Effector CD8-positive, alpha-beta T cell (primary cell): ENCODE results near the gene ZNF467.
A peak's percentile ranks its signal among the peaks of the same experiment; 100 is the strongest.

Experiments
- DNase-seq: peaks from one replicate; lab custom pipeline; 2025; lab: John Stamatoyannopoulos, UW
- total RNA-seq, 4 experiments: gene quantifications; one replicate each; lab custom pipeline; 2026; lab: John Stamatoyannopoulos, UW

Gene ZNF467, protein sequence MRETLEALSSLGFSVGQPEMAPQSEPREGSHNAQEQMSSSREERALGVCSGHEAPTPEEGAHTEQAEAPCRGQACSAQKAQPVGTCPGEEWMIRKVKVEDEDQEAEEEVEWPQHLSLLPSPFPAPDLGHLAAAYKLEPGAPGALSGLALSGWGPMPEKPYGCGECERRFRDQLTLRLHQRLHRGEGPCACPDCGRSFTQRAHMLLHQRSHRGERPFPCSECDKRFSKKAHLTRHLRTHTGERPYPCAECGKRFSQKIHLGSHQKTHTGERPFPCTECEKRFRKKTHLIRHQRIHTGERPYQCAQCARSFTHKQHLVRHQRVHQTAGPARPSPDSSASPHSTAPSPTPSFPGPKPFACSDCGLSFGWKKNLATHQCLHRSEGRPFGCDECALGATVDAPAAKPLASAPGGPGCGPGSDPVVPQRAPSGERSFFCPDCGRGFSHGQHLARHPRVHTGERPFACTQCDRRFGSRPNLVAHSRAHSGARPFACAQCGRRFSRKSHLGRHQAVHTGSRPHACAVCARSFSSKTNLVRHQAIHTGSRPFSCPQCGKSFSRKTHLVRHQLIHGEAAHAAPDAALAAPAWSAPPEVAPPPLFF
- total RNA-seq = 0.29 to 1.1 (median 0.76) reads per million in 4 experiments

GRCh38 chr7:149773446-149774236, at the start of gene ZNF467:
ZNF467 (minus strand) TSS chr7:149773588; CDS start chr7:149771032, 2,556 bp downstream.
- peak; percentile 52 for DNase-seq

DNA sequence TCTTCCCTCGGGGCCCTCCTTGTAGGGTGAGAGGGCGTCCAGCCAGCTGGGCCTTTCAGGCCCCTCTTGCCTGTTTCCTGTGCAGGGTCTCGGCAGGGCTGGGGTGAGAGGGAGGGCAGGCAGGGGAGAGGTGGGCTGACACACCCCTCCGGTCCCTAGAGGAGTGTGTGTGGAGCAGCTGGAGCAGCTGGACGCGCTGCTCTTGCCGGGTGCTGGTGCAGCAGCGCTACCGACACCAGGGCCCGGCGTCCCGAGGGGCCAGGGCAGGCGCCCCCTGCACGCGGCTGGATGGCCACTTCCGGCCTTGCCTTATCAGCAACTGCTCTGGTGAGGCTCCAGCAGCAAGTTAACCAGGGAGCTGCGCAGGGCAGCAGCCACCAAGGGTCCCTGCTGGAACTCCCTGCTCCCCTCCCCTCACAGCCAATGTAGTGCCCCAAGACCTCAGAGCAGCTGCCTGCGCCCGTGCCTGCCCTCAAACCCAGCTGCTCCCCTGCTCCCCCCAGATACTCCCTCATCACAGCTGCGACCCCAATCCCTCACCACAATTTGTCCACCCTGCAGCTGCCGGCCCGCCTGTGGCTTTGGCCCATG, 49.1 kb upstream of the ZNF467 start:
- DNase-seq = no peak

DNA sequence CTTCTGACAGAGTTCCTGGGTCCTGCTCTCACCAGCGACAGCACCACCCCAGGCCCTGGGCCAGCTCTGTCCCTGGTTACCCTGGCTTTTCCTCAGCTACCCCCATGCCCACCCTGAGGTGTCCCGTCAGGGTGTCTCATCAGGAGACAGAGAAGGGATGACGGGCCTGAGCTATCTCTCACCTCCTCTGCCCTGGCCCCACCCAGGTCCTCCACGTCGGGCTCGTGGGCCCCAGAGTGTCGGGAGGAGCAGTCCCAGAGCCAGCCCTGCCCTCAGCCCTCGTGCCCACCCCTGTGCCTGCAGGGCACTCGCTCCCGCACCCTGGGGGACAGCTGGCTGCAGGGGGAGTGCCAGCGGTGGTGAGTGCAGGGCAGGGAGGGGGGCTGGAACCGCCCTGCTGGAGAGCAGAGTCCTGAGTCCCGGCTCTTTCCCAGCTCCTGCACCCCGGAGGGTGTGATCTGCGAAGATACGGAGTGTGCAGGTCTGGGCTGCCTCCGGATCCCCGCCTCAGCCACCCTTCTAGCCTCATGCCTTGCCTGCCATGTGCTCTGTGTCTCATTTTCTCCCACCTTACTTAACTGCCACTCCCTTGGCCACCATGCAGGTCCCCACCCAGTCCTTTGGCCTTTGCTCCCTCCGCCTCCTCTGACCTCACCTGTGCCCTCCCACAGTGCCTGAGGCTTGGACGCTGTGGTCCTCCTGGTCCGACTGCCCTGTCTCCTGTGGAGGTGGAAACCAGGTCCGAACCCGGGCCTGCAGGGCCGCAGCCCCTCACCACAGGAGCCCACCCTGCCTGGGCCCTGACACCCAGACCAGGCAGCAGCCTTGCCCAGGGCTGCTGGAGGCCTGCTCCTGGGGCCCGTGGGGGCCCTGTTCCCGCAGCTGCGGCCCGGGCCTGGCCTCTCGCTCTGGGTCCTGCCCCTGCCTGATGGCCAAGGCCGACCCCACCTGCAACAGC, 48.1 kb upstream of the ZNF467 start:
- DNase-seq = no peak

GRCh38 chr7:149820622-149821190, 47.3 kb upstream of the ZNF467 start:
- DNase-seq = no peak

DNA sequence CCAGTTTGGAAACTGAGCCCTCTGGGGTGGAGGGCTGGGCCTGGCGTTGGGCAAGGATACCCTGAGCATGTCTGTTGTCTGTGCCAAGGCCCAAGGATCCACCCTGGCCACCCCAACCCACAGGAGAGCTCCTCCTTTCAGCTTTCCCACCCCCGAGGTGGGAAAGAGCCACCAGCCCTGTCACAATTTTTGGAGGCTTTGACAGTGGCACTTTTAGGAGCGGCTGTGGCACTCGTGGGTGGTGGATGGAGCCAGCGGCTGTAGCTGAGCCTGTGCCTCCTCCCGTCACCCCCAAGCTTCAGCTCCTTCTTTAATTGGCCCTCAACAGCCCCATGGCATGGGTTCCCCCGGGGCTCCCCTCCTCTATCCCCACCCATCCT, 46.6 kb upstream of the ZNF467 start:
- no peak for DNase-seq

DNA sequence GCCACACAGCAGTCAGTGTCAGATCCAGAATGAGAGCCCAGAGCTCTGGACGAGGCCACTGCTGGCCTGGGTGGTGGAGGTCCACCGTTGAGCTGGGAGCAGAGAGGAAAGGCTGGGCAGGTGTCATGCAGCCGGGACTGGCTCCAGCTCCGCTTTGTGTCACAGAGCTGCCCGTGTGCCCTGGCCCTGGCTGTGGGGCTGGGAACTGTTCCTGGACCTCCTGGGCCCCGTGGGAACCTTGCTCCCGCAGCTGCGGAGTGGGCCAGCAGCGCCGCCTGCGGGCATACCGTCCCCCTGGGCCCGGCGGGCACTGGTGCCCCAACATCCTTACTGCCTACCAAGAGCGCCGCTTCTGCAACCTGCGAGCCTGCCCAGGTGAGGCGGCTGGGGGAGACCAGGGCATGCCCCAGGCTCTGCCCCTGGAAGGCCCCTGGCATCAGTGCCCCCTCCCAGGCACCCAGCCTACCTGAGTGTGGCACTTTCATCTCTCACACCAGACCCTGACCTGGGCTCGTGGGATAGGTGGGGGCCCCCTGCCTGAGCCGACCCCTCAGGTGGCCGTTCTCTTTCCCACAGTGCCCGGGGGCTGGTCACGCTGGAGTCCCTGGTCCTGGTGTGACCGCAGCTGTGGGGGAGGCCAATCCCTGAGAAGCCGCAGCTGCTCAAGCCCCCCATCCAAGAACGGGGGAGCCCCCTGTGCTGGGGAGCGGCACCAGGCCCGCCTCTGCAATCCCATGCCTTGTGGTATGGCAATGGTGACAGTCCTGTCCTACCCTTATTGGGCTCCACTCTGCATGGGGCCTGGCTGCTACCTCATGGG, 46.0 kb upstream of the ZNF467 start:
- DNase-seq = no peak

GRCh38 chr7:149818536-149818840, 45.1 kb upstream of the ZNF467 start:
- DNase-seq = no peak

DNA sequence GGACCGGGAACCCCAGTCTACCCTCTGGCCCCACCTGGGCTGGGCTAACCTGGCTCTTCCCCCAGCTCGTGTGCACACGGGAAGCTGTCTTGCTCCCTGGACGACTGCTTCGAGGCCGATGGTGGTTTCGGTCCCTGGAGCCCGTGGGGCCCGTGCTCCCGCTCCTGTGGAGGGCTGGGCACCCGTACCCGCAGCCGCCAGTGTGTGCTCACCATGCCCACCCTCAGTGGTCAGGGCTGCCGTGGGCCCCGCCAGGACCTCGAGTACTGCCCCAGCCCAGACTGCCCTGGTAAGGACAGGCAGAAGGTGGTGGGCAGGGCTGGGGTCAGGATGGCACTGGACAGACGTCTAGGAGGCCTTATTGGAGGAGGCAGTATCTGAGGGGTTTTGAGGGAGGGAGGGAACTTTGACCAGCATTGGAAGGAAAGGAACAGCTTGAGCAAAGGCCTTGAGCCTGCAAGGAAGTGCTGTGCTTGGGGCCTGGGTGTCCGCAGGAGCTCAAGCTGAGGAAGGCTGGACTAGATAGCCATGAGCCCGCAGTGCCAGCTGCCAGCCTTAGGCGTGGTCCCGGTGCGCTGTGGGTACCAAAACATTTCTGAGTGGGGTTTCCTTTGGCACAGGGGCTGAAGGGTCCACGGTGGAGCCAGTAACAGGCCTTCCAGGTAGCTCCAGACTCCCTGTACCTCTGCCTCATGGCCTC, 44.6 kb upstream of the ZNF467 start:
- DNase-seq = no peak

DNA sequence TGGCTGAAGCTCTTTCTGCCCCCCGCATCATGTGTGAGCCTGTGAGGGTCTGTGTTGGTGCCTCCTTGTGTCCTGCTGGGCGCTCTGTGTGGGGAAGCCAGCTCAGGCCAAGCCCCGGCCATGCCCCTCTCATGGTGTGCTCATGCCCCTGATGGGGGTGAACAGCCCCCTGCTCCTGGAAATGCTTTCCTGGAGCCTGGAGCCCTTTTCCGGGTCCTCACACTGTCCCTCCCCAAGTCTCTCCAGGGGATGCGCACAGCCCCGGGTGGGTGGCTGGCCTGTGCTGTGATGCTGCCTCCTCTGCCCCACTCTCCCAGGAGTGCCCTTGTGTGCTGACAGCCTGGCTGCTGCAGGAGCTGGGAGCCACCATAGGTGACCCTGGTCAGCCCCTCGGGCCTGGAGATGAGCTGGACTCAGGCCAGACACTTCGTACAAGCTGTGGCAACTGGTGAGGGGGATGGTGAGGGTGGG, 43.9 kb upstream of the ZNF467 start:
- DNase-seq = no peak

- no peak for DNase-seq
Measured at GRCh38 chr7:149816794-149817193, 43.4 kb upstream of the ZNF467 start.

GRCh38 chr7:149816267-149816751, 42.9 kb upstream of the ZNF467 start:
- DNase-seq = no peak

GRCh38 chr7:149815661-149816266, 42.4 kb upstream of the ZNF467 start:
- DNase-seq = no peak

GRCh38 chr7:149815121-149815520, 41.7 kb upstream of the ZNF467 start:
- DNase-seq = no peak

GRCh38 chr7:149814494-149814893, 41.1 kb upstream of the ZNF467 start:
- no peak for DNase-seq

DNA sequence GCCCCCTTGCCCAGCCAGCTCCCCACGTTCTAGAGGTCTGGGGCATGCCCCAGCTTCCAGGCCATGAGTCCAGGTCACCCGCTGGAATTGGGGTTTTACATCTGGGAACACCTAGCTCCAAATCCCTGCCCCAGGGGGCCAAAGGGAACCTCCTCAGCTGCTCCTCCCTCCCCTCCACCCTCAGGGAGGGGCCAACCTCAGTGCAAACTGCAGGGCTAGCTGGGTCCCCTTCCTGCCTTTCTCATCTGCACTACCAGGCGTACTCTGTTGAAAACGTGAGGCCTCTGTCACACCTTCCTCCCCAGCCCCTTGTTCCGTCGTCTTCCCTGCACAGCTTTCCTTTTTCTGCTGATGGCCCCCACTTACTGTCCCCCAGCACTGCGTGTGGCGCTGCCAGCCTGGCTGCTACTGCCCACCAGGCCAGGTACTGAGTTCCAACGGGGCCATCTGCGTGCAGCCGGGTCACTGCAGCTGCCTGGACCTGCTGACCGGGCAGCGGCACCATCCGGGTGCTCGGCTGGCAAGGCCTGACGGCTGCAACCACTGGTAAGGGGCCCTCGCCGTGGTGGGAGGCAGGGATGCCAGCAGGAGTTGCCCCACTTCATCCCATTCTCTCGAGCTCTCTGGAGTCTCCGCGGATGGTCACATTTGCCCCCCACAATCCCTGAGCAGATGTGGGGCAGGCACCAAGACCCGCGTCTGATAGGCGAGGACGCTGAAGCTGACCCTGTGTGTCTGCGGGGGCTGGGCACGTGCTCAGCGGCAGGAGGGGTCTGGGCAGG, 40.1 kb upstream of the ZNF467 start:
- no peak for DNase-seq

DNA sequence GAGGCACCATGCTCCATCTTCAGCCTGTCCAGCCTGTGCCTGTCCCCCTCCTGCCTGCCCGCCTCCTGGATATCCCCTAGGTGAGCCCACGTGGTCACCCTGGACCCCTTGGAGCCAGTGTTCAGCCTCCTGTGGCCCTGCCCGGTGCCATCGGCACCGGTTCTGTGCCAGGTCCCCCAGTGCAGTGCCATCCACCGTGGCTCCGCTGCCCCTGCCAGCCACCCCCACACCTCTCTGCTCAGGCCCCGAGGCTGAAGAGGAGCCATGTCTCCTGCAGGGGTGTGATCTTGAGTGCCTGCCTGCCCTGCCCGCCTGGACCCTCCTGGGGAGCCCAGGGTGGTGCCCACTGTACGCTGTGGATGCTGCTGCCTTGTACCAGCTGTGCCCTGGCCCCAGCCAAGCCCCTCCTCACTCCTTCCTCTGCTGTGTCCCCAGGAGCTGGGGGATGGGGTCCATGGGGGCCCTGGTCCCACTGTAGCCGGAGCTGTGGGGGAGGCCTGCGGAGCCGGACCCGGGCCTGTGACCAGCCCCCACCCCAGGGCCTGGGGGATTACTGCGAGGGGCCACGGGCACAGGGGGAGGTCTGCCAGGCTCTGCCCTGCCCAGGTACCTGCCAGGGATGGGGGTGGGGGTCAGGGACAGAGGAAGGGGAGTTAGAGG, 38.6 kb upstream of the ZNF467 start:
- no peak for DNase-seq

DNA sequence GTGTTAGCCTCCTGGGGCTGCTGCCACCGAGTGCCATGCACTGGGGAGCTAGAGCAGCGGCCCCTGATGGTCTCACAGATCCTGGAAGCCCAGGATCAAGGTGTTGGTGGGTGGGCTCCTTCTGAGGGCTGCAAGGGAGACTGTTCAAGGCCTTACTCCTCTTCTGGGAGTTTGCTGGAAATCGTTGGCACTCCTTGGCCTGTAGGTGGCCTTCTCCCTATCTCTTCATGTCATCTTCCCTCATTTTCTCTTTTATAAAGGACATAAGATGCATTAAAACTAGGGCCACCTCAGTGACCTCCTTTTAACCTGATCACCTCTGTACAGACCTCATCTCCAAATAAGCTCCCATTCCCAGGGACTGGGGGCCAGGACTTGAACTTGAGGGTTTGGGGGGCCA, 37.8 kb upstream of the ZNF467 start:
- DNase-seq = no peak
